Pancreas (tissue), 10 donors: ENCODE measurements around the gene PARVG. TPM values are rescaled to one million over a fixed set of nuclear protein-coding genes. Genes with fewer than 3 reads are reported as not detected.

Source experiments
- ATAC-seq, 4 donors: fragments of 200-7000 bp; cut with Tn5 transposase; one replicate each; pipeline versions ENCODE4 v1.8.0 to v1.9.1; 2020; ENCODE audit warnings: mild to moderate bottlenecking in 4 of 4, moderate library complexity in 4 of 4
- DNase-seq, 6 donors: peaks; one replicate each; pipeline ENCODE4 v3.0.0-alpha.2; 2020
- FAIRE-seq: peaks from 2 replicates; lab custom pipeline; 2012; peaks lifted over from hg19 to GRCh38; lab: Jason Lieb, UNC
- H3K27ac ChIP-seq, 4 donors: fragments of 200-600 bp; sonication (generic); 1 replicate in 3 of 4; 2 replicates in 1 of 4; pipeline versions ENCODE4 v1.5.0 to v1.8.0; 2020
- H3K27me3 ChIP-seq, 4 donors: fragments of 200-600 bp; one replicate each; pipeline ENCODE4 v1.8.0; 2021
- H3K36me3 ChIP-seq, 3 donors: fragments of 200-600 bp; sonication (generic) in 1 of 3; one replicate each; pipeline versions ENCODE4 v1.5.0 to v1.8.0; 2020 to 2021
- H3K4me1 ChIP-seq, 3 donors: fragments of 200-600 bp; one replicate each; pipeline ENCODE4 v1.8.0; 2021
- H3K4me3 ChIP-seq, 4 donors: fragments of 200-600 bp; sonication (generic) in 2 of 4; one replicate each; pipeline versions ENCODE4 v1.5.0 to v1.8.0; 2020 to 2021
- H3K9me3 ChIP-seq, 4 donors: fragments of 200-600 bp; one replicate each; pipeline ENCODE4 v1.8.0; 2021
- WGBS, 2 donors: extraction: QIAGEN DNeasy Blood & Tissue Kit; methylation state at CpG; one replicate each; pipeline ENCODE4 v1.1.7; 2013; 5-methylcytosine and 5-hydroxymethylcytosine counted together
- intact Hi-C, 3 donors: fragments of 100-400 bp; cut with DNase I; formaldehyde crosslinking; loops; one replicate each; pipeline versions ENCODE4 v1.11.1 to v1.14.2; 2022
- polyA plus RNA-seq, 2 donors: library from polyadenylated mRNA; stranded (reverse); fragments of 200-250 nt; gene quantifications; one replicate each; pipeline ENCODE4 v1.2.3, GENCODE V29; 2013
- total RNA-seq, 6 donors: library from RNA; stranded (reverse); fragmentation: NEBNext Ultra II Directional in 4 of 6; extraction: Animal tissue kit (Norgen Biotek cat#: 25700) in 4 of 6; gene quantifications; one replicate each; pipeline versions ENCODE4 v1.2.1 to v1.2.4, GENCODE V29; 2021 to 2023
- TF ChIP-seq, protein P1 (sequence below), 4 donors: fragments of 200-600 bp; sonication (generic) in 3 of 4; IDR thresholded peaks; one replicate each; pipeline versions ENCODE4 v1.5.0 to v1.8.0; 2021; ENCODE audit warnings: antibody characterized with exemption in 4 of 4
- donor health status: healthy with polysubstance abuse.
- donor health status: DM: no; HTN: no; CAD: no; lungs with moderate emphysema.
- donor health status: DM: no; HTN: no; CAD: no.
- donor health status: control.
- donor health status: control.
- donor health status: Bipolar disorder and iron deficiency.
- donor health status: DM: yes; HTN: yes; CAD: no.
- donor health status: DM: no; HTN: no; CAD: no.
- donor health status: DM: no; HTN: no; CAD: no.
- donor health status: DM: yes; HTN: yes; CAD: no.

PARVG gene
- total and polyA plus RNA-seq, 8 donors: 1.1 to 17.0 (median 3.2) TPM

DNA sequence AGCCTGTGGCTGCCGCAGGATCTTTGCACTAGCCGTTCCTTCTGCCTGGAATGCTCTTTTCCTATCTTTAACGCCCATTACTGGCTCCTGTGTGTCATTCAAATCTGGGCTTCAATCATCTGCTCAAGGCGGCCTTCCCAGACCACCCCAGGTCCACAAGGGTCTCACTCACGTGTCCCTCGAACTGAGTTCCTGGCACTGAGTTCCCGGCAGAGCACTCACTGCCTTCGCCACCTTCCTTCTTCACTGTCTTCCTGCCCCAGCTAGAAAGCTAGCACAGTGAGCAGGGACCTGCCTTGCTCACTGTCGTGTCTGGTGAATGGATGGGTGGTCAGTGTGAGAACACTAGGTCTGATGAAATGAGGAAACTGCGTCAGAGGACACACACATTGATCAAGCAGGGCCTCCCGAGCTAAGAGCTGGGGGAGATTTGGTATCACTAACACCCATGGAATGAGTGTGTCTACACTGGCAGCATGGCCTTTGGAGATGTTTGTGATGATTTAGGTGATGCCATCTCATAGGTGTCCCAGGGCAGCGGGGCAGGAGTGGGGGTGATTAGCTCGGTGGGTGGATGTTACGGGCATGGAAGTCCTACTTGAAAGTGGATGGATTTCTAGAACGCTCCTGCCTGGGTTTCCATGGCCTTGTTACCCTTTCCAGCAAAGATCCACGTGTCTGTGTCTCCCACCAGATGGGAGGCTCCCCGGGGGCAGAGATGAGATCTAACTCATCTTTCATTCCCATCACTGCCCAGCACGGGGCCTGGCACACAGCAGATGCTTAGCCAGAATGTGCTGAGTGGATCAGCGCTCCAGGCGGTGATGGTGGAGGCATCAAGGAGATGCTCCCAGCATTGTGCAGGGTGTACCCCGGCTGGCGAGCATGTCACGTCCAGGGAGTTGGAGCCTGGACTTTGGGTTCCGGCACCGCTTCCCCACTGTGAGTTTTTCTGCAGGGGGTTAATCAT, 67.5 kb downstream of the PARVG start:
- Histone ChIP-seq H3K27ac (no peak overlapping the region), H3K4me1 (no peaks in the 10 kb centered on the region), H3K27me3 (no peaks in the 10 kb centered on the region), H3K4me3 (no peak overlapping the region), H3K36me3 (no peaks in the 10 kb centered on the region), H3K9me3 (no peaks in the 10 kb centered on the region)
- TF ChIP-seq, protein P1, sequence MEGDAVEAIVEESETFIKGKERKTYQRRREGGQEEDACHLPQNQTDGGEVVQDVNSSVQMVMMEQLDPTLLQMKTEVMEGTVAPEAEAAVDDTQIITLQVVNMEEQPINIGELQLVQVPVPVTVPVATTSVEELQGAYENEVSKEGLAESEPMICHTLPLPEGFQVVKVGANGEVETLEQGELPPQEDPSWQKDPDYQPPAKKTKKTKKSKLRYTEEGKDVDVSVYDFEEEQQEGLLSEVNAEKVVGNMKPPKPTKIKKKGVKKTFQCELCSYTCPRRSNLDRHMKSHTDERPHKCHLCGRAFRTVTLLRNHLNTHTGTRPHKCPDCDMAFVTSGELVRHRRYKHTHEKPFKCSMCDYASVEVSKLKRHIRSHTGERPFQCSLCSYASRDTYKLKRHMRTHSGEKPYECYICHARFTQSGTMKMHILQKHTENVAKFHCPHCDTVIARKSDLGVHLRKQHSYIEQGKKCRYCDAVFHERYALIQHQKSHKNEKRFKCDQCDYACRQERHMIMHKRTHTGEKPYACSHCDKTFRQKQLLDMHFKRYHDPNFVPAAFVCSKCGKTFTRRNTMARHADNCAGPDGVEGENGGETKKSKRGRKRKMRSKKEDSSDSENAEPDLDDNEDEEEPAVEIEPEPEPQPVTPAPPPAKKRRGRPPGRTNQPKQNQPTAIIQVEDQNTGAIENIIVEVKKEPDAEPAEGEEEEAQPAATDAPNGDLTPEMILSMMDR (IDR thresholded peaks at IDR 0.05): no peak
- ATAC-seq: no peak
- intact Hi-C loops: no loop called here
- no peak for FAIRE-seq
- 92 to 93% methylated on average over 25 of the region's 25 CpGs for WGBS, 2 donors
- DNase-seq: no peak

DNA sequence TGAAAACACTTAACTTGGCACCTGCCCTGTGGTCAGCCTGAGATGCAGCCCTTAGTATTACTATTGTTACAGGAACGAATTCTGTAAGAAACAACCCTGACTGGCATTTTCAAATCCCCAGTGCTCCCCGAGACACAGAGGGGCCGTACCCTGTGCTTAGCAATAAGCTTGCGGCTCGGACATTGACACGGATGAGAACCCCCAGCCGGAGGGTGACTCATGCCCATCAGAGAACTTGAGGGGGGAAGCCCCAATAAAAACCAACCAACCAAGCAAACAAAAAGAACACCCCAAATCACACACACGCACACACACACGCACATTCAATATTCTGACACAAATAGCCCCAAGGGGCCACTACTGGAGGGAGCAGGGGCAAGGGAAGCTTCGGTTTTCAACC, 68.2 kb downstream of the PARVG start:
- Histone ChIP-seq H3K27me3 (no peaks in the 10 kb centered on the region), H3K36me3 (no peaks in the 10 kb centered on the region), H3K9me3 (no peaks in the 10 kb centered on the region), H3K4me3 (no peak overlapping the region), H3K27ac (no peak overlapping the region), H3K4me1 (no peaks in the 10 kb centered on the region)
- WGBS, 2 donors: 94 to 95% methylated on average over 10 of the region's 10 CpGs
- ATAC-seq (no peak), DNase-seq (no peak), FAIRE-seq (no peak)
- TF ChIP-seq, protein P1 (IDR thresholded peaks at IDR 0.05): no peak
- intact Hi-C loops: no loop called here

DNA sequence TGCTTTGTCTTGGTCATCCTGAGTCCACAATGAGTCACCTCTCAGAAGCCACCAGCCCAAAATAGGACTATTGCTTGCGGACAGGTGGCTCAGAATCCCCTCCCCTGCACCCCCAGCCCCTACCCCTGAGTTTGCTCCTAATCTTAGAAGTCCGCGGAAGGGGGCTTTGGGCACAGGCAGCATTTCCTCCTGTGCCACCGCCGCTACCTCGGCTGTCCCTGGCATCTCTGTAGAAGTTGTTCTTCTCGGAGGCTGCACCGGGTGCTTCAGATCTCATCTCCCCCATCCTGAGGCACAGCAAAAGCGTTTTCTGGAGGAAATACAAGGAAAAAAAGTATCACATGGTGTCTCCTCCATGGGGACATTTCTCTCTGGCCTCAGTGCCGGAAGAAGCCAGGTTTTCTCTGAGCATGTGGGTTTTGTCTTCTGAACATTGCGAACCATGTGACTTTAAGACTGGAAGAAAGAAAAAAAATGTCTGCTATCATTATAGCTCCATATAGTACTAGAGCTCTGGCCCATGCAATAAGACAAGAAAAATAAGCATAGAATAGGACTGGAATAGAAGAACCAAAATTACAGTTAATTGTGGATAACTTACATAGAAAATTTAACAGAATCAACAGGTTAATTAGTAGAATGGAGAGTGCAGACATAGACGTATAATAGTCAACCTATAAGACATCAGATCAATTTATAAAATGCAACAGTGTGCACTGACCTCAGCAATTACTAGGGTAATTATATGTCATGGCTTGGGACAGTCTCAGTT, 68.8 kb downstream of the PARVG start:
- FAIRE-seq (no peak), DNase-seq (no peak), ATAC-seq (no peak)
- 92 to 95% methylated on average over 12 of the region's 12 CpGs for WGBS, 2 donors
- H3K27me3 ChIP-seq: no peaks in the 10 kb centered on the region
- TF ChIP-seq, protein P1 (IDR thresholded peaks at IDR 0.05): no peak
- no peak overlapping the region for H3K4me3 ChIP-seq
- H3K36me3 ChIP-seq: no peaks in the 10 kb centered on the region
- H3K27ac ChIP-seq: no peak overlapping the region
- H3K4me1 ChIP-seq: no peaks in the 10 kb centered on the region
- no peaks in the 10 kb centered on the region for H3K9me3 ChIP-seq
- intact Hi-C loops: no loop called here

DNA sequence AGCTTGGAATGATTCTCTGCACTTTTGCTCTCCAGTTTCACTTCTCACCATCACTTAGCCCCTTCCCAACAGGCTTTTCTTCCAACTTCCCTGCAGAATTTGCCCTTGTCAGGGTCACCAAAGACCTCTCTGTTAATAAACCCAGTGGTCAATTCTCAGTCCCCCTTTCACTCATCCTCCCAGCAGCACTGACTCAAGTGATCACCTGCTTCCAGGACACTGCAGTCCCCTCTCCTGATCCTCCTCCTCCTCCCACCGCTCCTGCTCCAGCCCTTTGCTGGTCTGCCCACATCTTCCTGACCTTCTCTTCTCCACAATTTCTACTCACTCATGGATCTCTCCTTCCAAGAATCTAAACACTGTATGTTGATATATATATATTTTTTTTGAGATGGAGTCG, 74.1 kb downstream of the PARVG start:
- FAIRE-seq (no peak), DNase-seq (no peak), ATAC-seq (no peak)
- 86 to 88% methylated on average over 2 of the region's 2 CpGs for WGBS, 2 donors
- no peak overlapping the region for H3K27ac ChIP-seq
- no peak overlapping the region for H3K4me3 ChIP-seq
- intact Hi-C loops: no loop called here
- no peaks in the 10 kb centered on the region for H3K27me3 ChIP-seq
- no peaks in the 10 kb centered on the region for H3K4me1 ChIP-seq
- no peaks in the 10 kb centered on the region for H3K36me3 ChIP-seq
- H3K9me3 ChIP-seq: no peaks in the 10 kb centered on the region
- TF ChIP-seq, protein P1 (IDR thresholded peaks at IDR 0.05): no peak
